H1 (cell line): ENCODE data around the gene CTIF. TPM values are rescaled to one million over a fixed set of nuclear protein-coding genes. Genes with fewer than 3 reads are reported as not detected.

ENCODE experiments used
- CTCF ChIA-PET: fragments of 300-600 bp; sonication (Branson Sonifier 250); formaldehyde crosslinking; loops from one replicate; lab custom pipeline; 2021; ENCODE audit not compliant: partially characterized antibody; lab: Charles Lee
- POLR2A ChIA-PET: fragments of 300-600 bp; sonication (Branson Sonifier 250); formaldehyde crosslinking; loops from one replicate; lab custom pipeline; 2021; ENCODE audit warnings: inconsistent platforms; ENCODE audit not compliant: partially characterized antibody; lab: Charles Lee
- DNase-seq, 2 experiments: peaks; one replicate each; pipeline versions ENCODE4 v3.0.0 to v3.0.0-alpha.2; 2010 to 2022; ENCODE audit warnings: low spot score in 2 of 2, low read depth in 1 of 2, mixed read lengths in 1 of 2
- FAIRE-seq: peaks from 2 replicates; lab custom pipeline; 2011; peaks lifted over from hg19 to GRCh38; lab: Jason Lieb, UNC
- H2AFZ ChIP-seq: 2 replicates; pipeline ENCODE4 v1.8.1; 2012; ENCODE audit warnings: low read length, inconsistent platforms
- H2AK5ac ChIP-seq: 2 replicates; pipeline ENCODE4 v1.6.1; 2013; ENCODE audit warnings: low read depth, low read length
- H2BK120ac ChIP-seq: replicated peaks from 2 replicates; pipeline ENCODE3; 2013; ENCODE audit warnings: low read depth, low read length, inconsistent platforms
- H2BK12ac ChIP-seq: 2 replicates; pipeline ENCODE4 v1.6.1; 2013; ENCODE audit warnings: low read depth, low read length
- H2BK15ac ChIP-seq: 2 replicates; pipeline ENCODE4 v1.6.1; 2013; ENCODE audit warnings: low read length
- H2BK20ac ChIP-seq: 2 replicates; pipeline ENCODE4 v1.6.1; 2013; ENCODE audit warnings: low read length
- H2BK5ac ChIP-seq: 2 replicates; pipeline ENCODE4 v1.6.1; 2013; ENCODE audit warnings: low read depth, low read length
- H3K14ac ChIP-seq: 2 replicates; pipeline ENCODE4 v1.6.1; 2013; ENCODE audit warnings: inconsistent platforms; ENCODE audit not compliant: insufficient read length
- H3K18ac ChIP-seq: 2 replicates; pipeline ENCODE4 v1.6.1; 2013; ENCODE audit warnings: low read length; ENCODE audit errors: extremely low read depth
- H3K23ac ChIP-seq: 2 replicates; pipeline ENCODE4 v1.6.1; 2013; ENCODE audit warnings: inconsistent platforms; ENCODE audit not compliant: insufficient read length
- H3K23me2 ChIP-seq: 2 replicates; pipeline ENCODE4 v1.6.1; 2013; ENCODE audit warnings: low read depth, low read length
- H3K27ac ChIP-seq: 2 replicates; pipeline ENCODE4 v1.6.1; 2011; ENCODE audit warnings: low read depth, low read length, inconsistent platforms
- H3K27me3 ChIP-seq, 4 experiments: replicated peaks in 1 of 4; 1 replicate in 1 of 4; 2 replicates in 3 of 4; pipeline versions ENCODE4 v1.6.1 to v1.8.1; 2011 to 2013; ENCODE audit warnings: low read length in 3 of 4, mild to moderate bottlenecking in 3 of 4, inconsistent platforms in 2 of 4, mixed read lengths in 2 of 4, moderate library complexity in 1 of 4; ENCODE audit not compliant: control insufficient read depth in 3 of 4, insufficient read depth in 3 of 4; ENCODE audit errors: extremely low read depth in 1 of 4
- H3K36me3 ChIP-seq, 4 experiments: 2 replicates each; pipeline versions ENCODE4 v1.6.1 to v1.8.1; 2011 to 2013; ENCODE audit warnings: mild to moderate bottlenecking in 4 of 4, low read length in 3 of 4, moderate library complexity in 2 of 4, control low read depth in 1 of 4, inconsistent platforms in 1 of 4; ENCODE audit not compliant: insufficient read depth in 4 of 4, control insufficient read depth in 2 of 4
- H3K4ac ChIP-seq: replicated peaks from 2 replicates; pipeline ENCODE3; 2013; ENCODE audit warnings: low read length, low read depth, mixed read lengths, inconsistent platforms; ENCODE audit not compliant: insufficient read length
- H3K4me1 ChIP-seq, 4 experiments: replicated peaks in 1 of 4; 1 replicate in 1 of 4; 2 replicates in 3 of 4; pipeline versions ENCODE4 v1.6.1 to v1.8.1; 2011 to 2013; ENCODE audit warnings: low read length in 3 of 4, inconsistent platforms in 2 of 4, mixed read lengths in 1 of 4; ENCODE audit not compliant: insufficient read depth in 4 of 4, control insufficient read depth in 3 of 4
- H3K4me2 ChIP-seq, 2 experiments: 2 replicates each; pipeline versions ENCODE4 v1.6.1 to v1.8.1; 2011 to 2013; ENCODE audit warnings: low read depth in 2 of 2, low read length in 2 of 2, control low read depth in 1 of 2, inconsistent platforms in 1 of 2, mild to moderate bottlenecking in 1 of 2; ENCODE audit not compliant: insufficient read depth in 1 of 2
- H3K4me3 ChIP-seq, 4 experiments: fragments of 200-600, 300-600 bp in 1 of 4; sonication (generic), shearing (Covaris generic), sonication (Bioruptor Twin) in 1 of 4; 2 replicates each; pipeline versions ENCODE4 v1.5.1 to v1.8.1; 2011 to 2016; ENCODE audit warnings: low read length in 4 of 4, low read depth in 3 of 4, control low read depth in 2 of 4, inconsistent platforms in 2 of 4, mild to moderate bottlenecking in 2 of 4, mixed read lengths in 1 of 4, moderate library complexity in 1 of 4; ENCODE audit not compliant: insufficient read depth in 2 of 4; ENCODE audit errors: extremely low read depth in 1 of 4
- H3K56ac ChIP-seq: replicated peaks from 2 replicates; pipeline ENCODE3; 2013; ENCODE audit warnings: low read depth, mild to moderate bottlenecking, mixed read lengths, low read length, inconsistent platforms; ENCODE audit not compliant: insufficient read length
- H3K79me1 ChIP-seq: 2 replicates; pipeline ENCODE4 v1.6.1; 2013; ENCODE audit warnings: low read depth, low read length, control low read depth
- H3K79me2 ChIP-seq, 2 experiments: 2 replicates each; pipeline versions ENCODE4 v1.6.1 to v1.8.1; 2012 to 2013; ENCODE audit warnings: low read length in 2 of 2, mild to moderate bottlenecking in 2 of 2, inconsistent platforms in 1 of 2; ENCODE audit not compliant: insufficient read depth in 2 of 2, control insufficient read depth in 1 of 2
- H3K9ac ChIP-seq, 4 experiments: replicated peaks in 1 of 4; 1 replicate in 1 of 4; 2 replicates in 3 of 4; pipeline versions ENCODE4 v1.6.1 to v1.8.1; 2011 to 2013; ENCODE audit warnings: low read depth in 3 of 4, low read length in 3 of 4, control low read depth in 2 of 4, mild to moderate bottlenecking in 2 of 4, moderate library complexity in 2 of 4, inconsistent platforms in 1 of 4; ENCODE audit errors: extremely low read depth in 1 of 4
- H3K9me3 ChIP-seq, 2 experiments: 2 replicates each; pipeline versions ENCODE4 v1.6.1 to v1.8.1; 2012 to 2013; ENCODE audit warnings: mild to moderate bottlenecking in 2 of 2, moderate library complexity in 2 of 2, control low read depth in 1 of 2, inconsistent platforms in 1 of 2, low read depth in 1 of 2, low read length in 1 of 2, mixed read lengths in 1 of 2; ENCODE audit not compliant: insufficient read depth in 2 of 2
- H4K20me1 ChIP-seq, 2 experiments: replicated peaks in 1 of 2; 2 replicates each; pipeline versions ENCODE3 to v1.8.1; 2011 to 2013; ENCODE audit warnings: inconsistent platforms in 2 of 2, low read length in 2 of 2, mild to moderate bottlenecking in 1 of 2; ENCODE audit not compliant: insufficient read depth in 2 of 2, control insufficient read depth in 1 of 2
- H4K5ac ChIP-seq: 2 replicates; pipeline ENCODE4 v1.6.1; 2013; ENCODE audit warnings: low read length, low read depth, mixed read lengths, inconsistent platforms; ENCODE audit not compliant: insufficient read length
- H4K8ac ChIP-seq: 2 replicates; pipeline ENCODE4 v1.8.0; 2013; ENCODE audit warnings: mild to moderate bottlenecking, moderate library complexity, low read length, inconsistent platforms; ENCODE audit not compliant: insufficient read depth; ENCODE audit errors: extremely low read depth
- H4K91ac ChIP-seq: replicated peaks from 2 replicates; pipeline ENCODE3; 2013; ENCODE audit warnings: low read length, mixed read lengths, inconsistent platforms; ENCODE audit not compliant: insufficient read length
- ATF2 ChIP-seq: IDR thresholded peaks from 2 replicates; pipeline ENCODE4 v1.6.1; 2012; ENCODE audit warnings: low read length, inconsistent platforms
- JUND ChIP-seq: IDR thresholded peaks from 2 replicates; pipeline ENCODE4 v1.6.1; 2011; ENCODE audit warnings: mild to moderate bottlenecking, improper control_type of control experiment, low read length
- SP1 ChIP-seq: IDR thresholded peaks from 2 replicates; pipeline ENCODE4 v1.6.1; 2011; ENCODE audit warnings: low read depth, low read length
- WGBS, 2 experiments: shearing (Covaris generic) in 1 of 2; methylation state at CpG; one replicate each; pipeline versions ENCODE4 v1.1.6 to v1.1.7; 2013 to 2015; ENCODE audit warnings: low lambda C conversion rate in 2 of 2, mixed read lengths in 2 of 2, inconsistent platforms in 1 of 2, low coverage in 1 of 2, missing lambda C conversion rate in 1 of 2; ENCODE audit not compliant: insufficient replicate concordance in 2 of 2, insufficient coverage in 1 of 2, insufficient read length in 1 of 2; ENCODE audit errors: extremely low coverage in 1 of 2, missing lambda C conversion rate in 1 of 2; 5-methylcytosine and 5-hydroxymethylcytosine counted together
- polyA plus RNA-seq, 7 experiments: library from polyadenylated mRNA; depleted of rRNA in 3 of 7; stranded (reverse) in 5 of 7; unstranded in 2 of 7; fragments of >200 nt in 5 of 7; fragments of 200-250 nt in 2 of 7; gene quantifications; 1 replicate in 5 of 7; 2 replicates in 1 of 7; 4 replicates in 1 of 7; pipeline versions ENCODE4 v1.2.1 to v1.2.3, GENCODE V29; 2011 to 2013; ENCODE audit warnings: missing spikeins in 2 of 7, mixed read lengths in 2 of 7
- total RNA-seq: library from RNA; stranded (reverse); fragmentation: NEBNext Ultra II Directional; extraction: Animal tissue kit (Norgen Biotek cat#: 25700); gene quantifications from 2 replicates; pipeline ENCODE4 v1.2.1, GENCODE V29; 2021

Gene CTIF
- total and polyA plus RNA-seq, 2 of the 8 experiments (the other 6 are each of a cell fraction or from before 2014, with no cell fraction given): 9.0 to 17.8 TPM

GRCh38 chr18:48574667-48575300, 36.0 kb downstream of the CTIF start:
- Histone ChIP-seq H3K56ac (no peak overlapping the region), H3K36me3 (no peaks in the 10 kb centered on the region; a peak in 1 of 8 replicates), H2BK120ac (no peak overlapping the region), H3K4ac (no peak overlapping the region), H3K14ac (no peak overlapping the region), H3K23ac (no peak overlapping the region), H3K23me2 (no peaks in the 10 kb centered on the region), H3K9ac (no peak overlapping the region), H3K9me3 (0 out of 4 replicates have a peak, but pooled peaks cover 0 to 5% of the 10 kb centered on the region in 2 experiments), H3K4me3 (no peak overlapping the region), H3K4me2 (no peak overlapping the region), H2AK5ac (no peak overlapping the region), H3K27ac (no peak overlapping the region), H4K5ac (no peak overlapping the region), H4K20me1 (peaks cover 4 to 7% of the 10 kb centered on the region in 2 experiments), H3K79me2 (peaks cover 0 to 7% of the 10 kb centered on the region in 2 experiments; a peak in 1 of 4 replicates), H2AFZ (no peak overlapping the region), H2BK20ac (no peak overlapping the region), H3K79me1 (peaks cover 3% of the 10 kb centered on the region; the same call in 1 of the 2 replicates), H3K4me1 (peaks cover 0 to 5% (median 2%) of the 10 kb centered on the region in 4 experiments; a peak in 4 of 7 replicates), H4K91ac (no peak overlapping the region), H2BK5ac (no peak overlapping the region), H2BK15ac (no peak overlapping the region), H3K18ac (no peak overlapping the region), H2BK12ac (no peak overlapping the region), H4K8ac (peak overlapping the region; percentile 29; the same call in 1 of the 2 replicates), H3K27me3 (no peaks in the 10 kb centered on the region)
- WGBS, 2 experiments: 82% methylated on average over 11 of the region's 11 CpGs; no CpG with 5 or more reads in 1 of the 2 experiments
- no peak for TF ChIP-seq JUND
- no peak for TF ChIP-seq SP1
- TF ChIP-seq ATF2: no peak
- CTCF ChIA-PET: interaction anchor here (0.6 to 2.6 kb wide), 11 partner anchors 11 to 806 kb away, joined by 3 to 11 read pairs (median 3); no protein-coding TSS in a partner anchor
- no peak for DNase-seq
- FAIRE-seq: no peak
- POLR2A ChIA-PET: no interaction called here
